Loucy (cell line): ENCODE measurements around the gene GPC3.

Source experiments
- CTCF ChIP-seq: fragments of 200-600 bp; sonication (generic); conservative IDR thresholded peaks from 2 replicates; pipeline ENCODE4 v1.5.1; 2014; ENCODE audit warnings: mild to moderate bottlenecking, antibody characterized with exemption, low read length
- EZH2phosphoT487 ChIP-seq: fragments of 200-600 bp; IDR thresholded peaks from 2 replicates; pipeline ENCODE4 v1.6.1; 2018; ENCODE audit warnings: antibody characterized with exemption, mild to moderate bottlenecking, moderate library complexity, borderline replicate concordance

GRCh38 chrX:133947996-133948395 lies 37.4 kb downstream of the GPC3 start:
- no peak for TF ChIP-seq CTCF
- no peak for TF ChIP-seq EZH2phosphoT487
